ENCODE data around the gene PIP5K1C.

DNA sequence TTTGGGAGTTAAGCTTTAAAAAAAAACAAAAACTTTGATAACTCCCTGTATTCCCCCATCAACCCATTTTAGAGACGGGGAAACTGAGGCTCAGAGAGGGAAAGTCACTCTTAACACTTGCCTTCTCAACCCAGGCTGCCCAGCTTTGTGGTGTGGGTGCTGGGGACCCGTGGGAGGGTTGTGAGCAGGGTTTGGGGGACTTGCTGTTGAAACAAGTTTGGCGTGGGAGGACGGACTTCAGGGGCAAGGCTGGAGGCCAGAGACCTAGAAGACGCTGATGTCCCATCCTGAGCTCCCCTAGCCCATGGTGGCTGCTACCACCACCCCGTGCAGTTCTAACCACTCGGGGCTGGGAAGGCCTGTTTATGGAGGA is 72.9 kb downstream of the PIP5K1C start:
- no peak for TF ChIP-seq CTCF (IDR thresholded peaks at IDR 0.05 in 8 of 11, conservative IDR thresholded peaks at IDR 0.05 in 3 of 11)
- TF ChIP-seq POLR2AphosphoS5 (IDR thresholded peaks at IDR 0.05): no peak
